ENCODE data around the gene DCUN1D3. TPM values are rescaled to one million over a fixed set of nuclear protein-coding genes. Genes with fewer than 3 reads are reported as not detected.

DCUN1D3 gene
- total and polyA plus RNA-seq, 2 experiments from 2014 or later: 8.5 to 13.7 TPM

GRCh38 chr16:20822521-20823325, 77.4 kb downstream of the DCUN1D3 start:
- H3K4me2 ChIP-seq: no peak overlapping the region
- H3K4me1 Mint-ChIP-seq: no peaks in the 10 kb centered on the region
- no peak overlapping the region for H3K4me3 ChIP-seq
- no peaks in the 10 kb centered on the region for H3K9me2 ChIP-seq (ENCODE audit: insufficient read depth)
- H3K36me3 Mint-ChIP-seq (ENCODE audit: low read depth): peaks cover 21% of the 10 kb centered on the region; the same call in 2 of the 3 replicates
- no peaks in the 10 kb centered on the region for H3K27me3 ChIP-seq (ENCODE audit: insufficient read depth)
- no peak overlapping the region for H3K27ac Mint-ChIP-seq
- no peak for DNase-seq (ENCODE audit: low spot score)
- H3K27ac ChIP-seq (ENCODE audit: low read depth): no peak overlapping the region
- H4K20me1 ChIP-seq (replicated peaks; ENCODE audit: insufficient read depth): no peaks in the 10 kb centered on the region
- H3K36me3 ChIP-seq (ENCODE audit: insufficient read depth): peaks cover 14% of the 10 kb centered on the region
- TF ChIP-seq ZNF462 (CRISPR knock-in tag; IDR thresholded peaks at IDR 0.05): no peak
- no peak for TF ChIP-seq ZNF331 (CRISPR knock-in tag; IDR thresholded peaks at IDR 0.05; ENCODE audit: low read depth)
- TF ChIP-seq NANOG (IDR thresholded peaks at IDR 0.05; ENCODE audit: borderline replicate concordance): no peak
- TF ChIP-seq POLR2AphosphoS5 (IDR thresholded peaks at IDR 0.05; ENCODE audit: low read depth): no peak
- TF ChIP-seq CTCF (conservative IDR thresholded peaks at IDR 0.05; ENCODE audit: low read depth in 2 of 2): no peak
- no peak for TF ChIP-seq ETS1 (IDR thresholded peaks at IDR 0.05)
- no peak for TF ChIP-seq STAT1 (IDR thresholded peaks at IDR 0.05; ENCODE audit: unreplicated experiment)
- TF ChIP-seq JUNB (IDR thresholded peaks at IDR 0.05; ENCODE audit: unreplicated experiment): no peak
- no peak for TF ChIP-seq REST (IDR thresholded peaks at IDR 0.05; ENCODE audit: unreplicated experiment)
- TF ChIP-seq EZH2phosphoT487 (IDR thresholded peaks at IDR 0.05; ENCODE audit: unreplicated experiment): no peak
- no peak for TF ChIP-seq ZNF114 (CRISPR knock-in tag; IDR thresholded peaks at IDR 0.05)
- no peak for TF ChIP-seq EZH2 (IDR thresholded peaks at IDR 0.05; ENCODE audit: low read depth, unreplicated experiment)
- TF ChIP-seq CREB1 (CRISPR knock-in tag; IDR thresholded peaks at IDR 0.05; ENCODE audit: low read depth): no peak
- no peaks in the 10 kb centered on the region; the same call in 1 of the 3 replicates for H3K9me3 Mint-ChIP-seq
- no peaks in the 10 kb centered on the region for H3K79me2 ChIP-seq (replicated peaks; ENCODE audit: insufficient read depth)
- peaks cover 2% of the 10 kb centered on the region for H3K27me3 Mint-ChIP-seq (ENCODE audit: insufficient read depth, low read depth, poor library complexity)
- ATAC-seq: no peak
- H3F3A ChIP-seq (replicated peaks; ENCODE audit: low read depth): no peaks in the 10 kb centered on the region
- no peaks in the 10 kb centered on the region for H3K4me1 ChIP-seq (ENCODE audit: insufficient read depth)
- H3K4me3 Mint-ChIP-seq: no peak overlapping the region
- no peak overlapping the region for H2AFZ ChIP-seq
